ES-I3 (cell line): ENCODE measurements around the gene RBM23.

Source experiments
- H3K36me3 ChIP-seq: 2 replicates; pipeline ENCODE4 v1.6.1; 2013; ENCODE audit warnings: mild to moderate bottlenecking, low read length, control low read depth, moderate library complexity; ENCODE audit not compliant: insufficient read depth
- H3K4me1 ChIP-seq: 2 replicates; pipeline ENCODE4 v1.6.1; 2013; ENCODE audit warnings: mild to moderate bottlenecking, control low read depth, low read length; ENCODE audit not compliant: insufficient read depth
- H3K9ac ChIP-seq: 2 replicates; pipeline ENCODE4 v1.6.1; 2013; ENCODE audit warnings: low read depth, mild to moderate bottlenecking, low read length, moderate library complexity
- H3K9me3 ChIP-seq: 2 replicates; pipeline ENCODE4 v1.6.1; 2013; ENCODE audit warnings: mild to moderate bottlenecking, low read length, moderate library complexity; ENCODE audit not compliant: control insufficient read depth, insufficient read depth

The RBM23 gene

DNA sequence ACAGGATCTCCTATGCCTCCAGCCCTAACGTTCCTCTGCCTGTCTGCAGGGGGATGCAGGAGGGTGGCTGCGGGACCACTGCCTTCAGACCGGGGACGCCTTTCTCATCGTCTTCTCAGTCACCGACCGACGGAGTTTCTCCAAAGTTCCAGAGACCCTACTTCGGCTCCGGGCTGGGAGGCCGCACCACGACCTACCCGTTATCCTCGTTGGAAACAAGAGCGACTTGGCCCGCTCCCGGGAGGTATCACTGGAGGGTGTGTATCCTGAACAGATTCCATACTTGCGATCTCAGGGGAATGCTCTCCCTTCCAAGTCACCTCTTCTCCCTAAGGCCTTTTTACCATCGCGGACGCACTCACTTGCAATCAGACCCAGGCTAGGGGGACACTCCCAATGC is 33.0 kb downstream of the RBM23 start:
- Histone ChIP-seq H3K9ac (peak overlapping the region; percentile 92; the same call in 1 of the 2 replicates), H3K36me3 (no peaks in the 10 kb centered on the region), H3K4me1 (peaks cover 25% of the 10 kb centered on the region; the same call in 1 of the 2 replicates), H3K9me3 (no peaks in the 10 kb centered on the region)

DNA sequence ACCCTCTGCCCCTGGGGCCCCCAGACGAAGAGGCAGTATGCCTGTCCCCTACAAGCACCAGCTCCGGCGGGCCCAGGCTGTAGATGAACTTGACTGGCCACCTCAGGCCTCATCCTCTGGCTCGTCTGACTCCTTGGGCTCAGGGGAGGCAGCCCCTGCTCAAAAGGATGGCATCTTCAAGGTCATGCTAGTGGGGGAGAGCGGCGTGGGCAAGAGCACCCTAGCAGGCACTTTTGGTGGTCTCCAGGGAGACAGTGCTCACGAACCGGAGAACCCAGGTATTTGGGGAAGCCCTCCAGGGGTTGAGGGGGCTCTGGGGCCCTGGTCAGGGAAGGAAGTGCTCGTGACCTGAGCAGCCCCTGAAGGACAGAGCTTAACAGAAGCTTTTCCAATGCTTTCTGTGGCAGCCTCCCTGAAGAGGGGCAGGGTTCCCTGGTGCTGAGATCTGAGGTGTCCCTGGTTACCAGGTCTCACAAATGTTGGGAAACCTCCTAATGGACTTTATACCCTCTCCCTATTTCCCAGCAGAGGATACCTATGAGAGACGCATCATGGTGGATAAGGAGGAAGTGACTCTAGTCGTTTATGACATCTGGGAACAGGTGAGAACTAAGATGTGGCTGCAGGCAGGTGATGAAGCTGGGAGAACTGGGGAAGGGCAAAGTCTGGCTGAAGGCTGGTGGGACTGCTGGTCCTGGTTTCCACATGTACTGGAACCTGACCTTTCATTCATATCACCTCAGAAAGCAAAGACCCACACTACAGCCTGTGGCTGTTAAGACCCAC is 34.0 kb downstream of the RBM23 start:
- no peaks in the 10 kb centered on the region for H3K9me3 ChIP-seq
- H3K4me1 ChIP-seq, result peaks cover 25% of the 10 kb centered on the region; the same call in 1 of the 2 replicates
- H3K9ac ChIP-seq, result no peak overlapping the region
- H3K36me3 ChIP-seq, result no peaks in the 10 kb centered on the region

DNA sequence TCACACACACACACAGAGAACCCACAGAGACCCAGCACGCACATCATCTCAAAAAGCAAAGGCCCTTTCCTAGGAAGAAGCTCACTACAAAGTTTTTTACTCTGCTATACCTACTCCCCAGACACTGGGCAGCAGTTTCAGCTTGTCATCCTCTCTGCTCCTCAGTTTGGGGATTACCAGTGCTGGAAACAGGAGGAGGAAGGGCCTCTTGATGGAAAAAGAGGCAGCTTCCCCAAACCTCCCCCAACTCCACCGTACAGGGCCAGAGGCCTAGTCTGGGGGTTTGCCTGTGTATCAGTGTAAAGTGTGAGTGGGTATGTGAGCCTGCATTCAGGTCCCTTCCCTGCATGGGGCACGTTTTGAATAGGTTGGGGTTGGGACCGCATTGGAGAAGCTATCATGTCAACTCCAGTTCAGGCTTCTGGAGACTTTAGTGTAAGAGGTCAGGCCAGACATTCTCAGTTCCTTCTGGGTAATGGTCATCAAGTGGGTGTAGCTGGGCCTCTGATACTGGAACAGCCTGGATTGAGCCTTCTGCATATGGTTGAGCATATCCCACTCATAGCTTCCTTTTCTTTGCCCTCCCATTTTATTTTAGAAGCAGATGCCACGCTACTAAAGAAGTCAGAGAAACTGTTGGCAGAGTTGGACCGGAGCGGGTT is 34.7 kb downstream of the RBM23 start:
- Histone ChIP-seq H3K4me1 (peaks cover 25% of the 10 kb centered on the region; the same call in 1 of the 2 replicates), H3K9me3 (no peaks in the 10 kb centered on the region), H3K36me3 (no peaks in the 10 kb centered on the region), H3K9ac (no peak overlapping the region)

DNA sequence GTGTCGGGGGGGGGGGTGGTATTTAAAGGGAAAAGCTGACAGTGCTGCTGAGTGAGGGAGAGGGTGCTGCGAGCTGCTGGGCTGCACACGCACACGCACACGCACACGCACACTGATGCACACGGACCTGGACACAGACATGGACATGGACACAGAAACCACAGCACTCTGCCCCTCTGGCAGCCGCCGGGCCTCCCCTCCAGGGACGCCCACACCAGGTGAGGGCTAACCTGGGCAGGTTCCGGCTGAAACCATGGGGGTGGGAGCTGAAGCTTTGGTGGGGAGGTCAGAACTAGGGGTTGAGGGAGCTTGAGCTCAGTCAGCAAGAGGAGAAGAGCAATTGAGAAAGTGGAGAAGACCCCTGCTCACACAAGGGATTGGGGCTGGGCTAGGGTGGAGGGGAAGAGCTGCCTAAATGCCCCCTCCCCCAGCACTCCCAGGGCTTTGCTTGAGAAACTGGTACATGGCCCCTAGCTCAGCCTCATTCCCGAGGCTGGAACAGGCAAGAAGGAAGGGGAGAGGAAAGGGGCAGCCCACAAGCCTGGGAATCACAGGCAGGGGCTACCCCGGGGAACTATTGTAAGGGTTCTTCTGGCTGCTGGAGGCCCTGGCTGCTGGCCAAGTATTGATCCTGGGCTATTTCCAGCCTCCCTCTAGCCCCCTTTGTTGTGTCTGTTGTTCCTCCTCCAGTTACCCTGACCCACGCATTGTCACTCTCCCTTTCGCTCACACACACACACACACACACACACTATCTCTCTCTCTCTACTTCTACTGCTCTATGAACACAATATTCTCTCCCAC is 35.6 kb downstream of the RBM23 start, which contains the start of gene REM2:
REM2 (plus strand) TSS at position 50 of the 804 bp plus-strand sequence; CDS start at position 116, 66 bp downstream.
- peak within 1 kb of the TSS; percentile 54 for H3K9ac ChIP-seq
- no peaks in the 10 kb centered on the region; the same call in 1 of the 2 replicates for H3K36me3 ChIP-seq
- no peaks in the 10 kb centered on the region for H3K9me3 ChIP-seq
- peaks cover 25% of the 10 kb centered on the region; the same call in 1 of the 2 replicates for H3K4me1 ChIP-seq

DNA sequence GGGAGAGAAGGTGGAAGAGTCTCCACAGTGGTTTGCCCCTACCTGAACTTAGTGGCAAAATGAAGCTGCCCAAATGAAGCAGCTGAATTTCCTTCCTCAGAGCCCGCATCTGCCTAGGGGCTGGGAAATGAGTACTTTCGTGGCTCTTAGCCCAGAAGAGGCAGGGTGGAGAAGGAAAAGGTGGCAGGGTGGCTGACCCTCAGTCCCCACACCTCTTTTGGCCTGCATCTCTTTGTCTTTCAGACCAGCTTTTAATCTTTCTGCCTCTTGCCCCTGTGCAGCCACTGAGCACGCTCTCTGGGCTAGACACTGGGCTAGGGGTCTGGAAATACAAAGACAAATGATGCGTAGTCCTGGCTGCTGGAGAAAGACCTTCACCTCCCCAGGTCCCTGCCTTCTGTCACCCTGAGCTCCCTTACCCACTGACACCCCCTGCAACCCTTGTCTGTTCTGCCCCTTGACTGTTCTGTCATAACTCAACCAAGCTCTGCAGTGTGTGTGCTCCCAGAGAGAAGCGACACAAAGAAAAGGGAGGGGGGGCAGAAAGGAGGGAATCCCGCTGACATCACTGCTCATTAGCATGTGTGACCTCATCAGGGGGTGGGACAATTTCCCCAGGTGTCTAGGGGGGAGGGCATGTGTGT is 36.3 kb downstream of the RBM23 start:
- no peaks in the 10 kb centered on the region for H3K9me3 ChIP-seq
- no peaks in the 10 kb centered on the region; the same call in 1 of the 2 replicates for H3K36me3 ChIP-seq
- peaks cover 22% of the 10 kb centered on the region; the same call in 1 of the 2 replicates for H3K4me1 ChIP-seq
- H3K9ac ChIP-seq, result peak overlapping the region; percentile 26

DNA sequence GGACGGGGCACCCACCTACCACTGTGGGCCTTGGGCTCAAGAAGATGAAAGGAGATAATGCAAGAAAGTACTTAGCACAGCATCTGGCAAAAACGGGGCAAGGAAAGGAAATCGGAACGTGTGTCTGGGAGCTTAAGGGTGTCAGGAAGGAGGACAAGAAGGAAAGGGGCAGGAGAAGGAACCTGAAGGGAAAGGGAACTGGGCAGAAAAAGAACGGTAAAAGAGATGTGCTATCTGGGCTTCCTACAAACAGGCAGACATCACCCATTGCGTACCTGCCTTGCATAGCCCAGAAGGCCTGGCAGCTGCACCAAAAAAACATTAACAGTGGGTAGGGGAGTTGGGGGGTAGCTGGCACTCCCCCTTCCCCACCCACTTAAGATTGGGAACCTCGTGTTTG is 36.9 kb downstream of the RBM23 start:
- no peak overlapping the region for H3K9ac ChIP-seq
- peaks cover 20% of the 10 kb centered on the region; the same call in 1 of the 2 replicates for H3K4me1 ChIP-seq
- no peaks in the 10 kb centered on the region for H3K9me3 ChIP-seq
- no peaks in the 10 kb centered on the region; the same call in 1 of the 2 replicates for H3K36me3 ChIP-seq

DNA sequence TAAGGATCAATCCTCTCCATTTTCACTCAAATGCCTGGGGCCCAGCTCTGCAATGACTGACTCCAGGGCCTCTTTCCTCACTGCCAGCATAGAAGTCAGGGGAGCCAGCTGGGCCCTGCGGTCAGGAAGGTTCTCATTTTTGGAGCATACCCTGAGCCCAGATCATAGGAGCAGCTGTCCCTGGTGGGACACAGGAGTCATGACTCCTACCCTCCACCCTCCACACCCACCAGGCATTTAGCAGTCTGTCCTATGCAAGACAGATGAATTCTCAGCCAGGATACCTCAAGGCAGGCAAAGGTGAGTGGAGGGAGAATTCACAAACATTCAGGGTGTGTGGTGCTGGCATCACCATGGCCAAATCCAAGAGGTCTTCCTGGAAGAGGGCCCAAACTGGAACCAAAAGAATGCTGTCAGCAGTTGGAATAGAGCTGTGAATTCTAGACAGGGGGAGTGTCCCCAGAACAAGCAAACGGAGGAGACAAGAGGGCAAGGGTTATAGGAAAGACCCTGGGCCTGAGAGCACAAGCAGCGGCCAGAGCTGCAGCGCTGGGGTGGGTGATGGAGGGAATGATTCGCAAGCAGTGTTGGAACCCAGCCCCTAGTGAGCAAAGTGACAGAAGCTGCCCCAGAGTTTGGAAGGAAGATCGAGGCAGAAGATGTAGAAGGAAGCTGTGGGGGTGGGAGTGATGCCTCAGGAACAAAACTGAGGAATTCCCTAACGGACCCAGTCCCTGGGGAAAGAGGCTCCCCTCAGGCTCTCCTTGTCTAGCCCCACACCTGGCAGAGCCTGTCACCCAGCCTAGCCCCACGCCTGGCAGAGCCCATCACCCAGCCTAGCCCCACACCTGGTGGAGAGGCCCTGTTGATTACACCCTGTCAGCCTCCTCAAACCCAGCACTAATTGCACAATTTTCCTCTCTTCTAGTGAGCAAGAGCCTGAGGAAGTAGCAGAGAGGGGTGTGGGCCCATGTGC is 40.4 kb downstream of the RBM23 start:
- Histone ChIP-seq H3K4me1 (peaks cover 7% of the 10 kb centered on the region; the same call in 1 of the 2 replicates), H3K36me3 (no peaks in the 10 kb centered on the region; the same call in 1 of the 2 replicates), H3K9me3 (no peaks in the 10 kb centered on the region), H3K9ac (no peak overlapping the region)

DNA sequence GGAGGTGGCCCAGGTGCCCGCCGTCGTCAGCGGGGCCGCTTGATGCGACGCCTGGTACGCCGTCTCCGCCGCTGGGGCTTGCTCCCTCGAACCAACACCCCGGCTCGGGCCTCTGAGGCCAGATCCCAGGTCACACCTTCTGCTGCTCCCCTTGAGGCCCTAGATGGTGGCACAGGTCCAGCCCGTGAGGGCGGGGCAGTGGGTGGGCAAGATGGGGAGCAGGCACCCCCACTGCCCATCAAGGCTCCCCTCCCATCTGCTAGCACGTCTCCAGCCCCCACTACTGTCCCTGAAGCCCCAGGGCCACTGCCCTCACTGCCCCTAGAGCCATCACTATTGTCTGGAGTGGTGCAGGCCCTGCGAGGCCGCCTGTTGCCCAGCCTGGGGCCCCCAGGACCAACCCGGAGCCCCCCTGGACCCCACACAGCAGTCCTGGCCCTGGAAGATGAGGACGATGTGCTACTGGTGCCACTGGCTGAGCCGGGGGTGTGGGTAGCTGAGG is 41.9 kb downstream of the RBM23 start:
- Histone ChIP-seq H3K36me3 (no peaks in the 10 kb centered on the region; the same call in 1 of the 2 replicates), H3K4me1 (no peaks in the 10 kb centered on the region), H3K9me3 (no peaks in the 10 kb centered on the region), H3K9ac (no peak overlapping the region)

DNA sequence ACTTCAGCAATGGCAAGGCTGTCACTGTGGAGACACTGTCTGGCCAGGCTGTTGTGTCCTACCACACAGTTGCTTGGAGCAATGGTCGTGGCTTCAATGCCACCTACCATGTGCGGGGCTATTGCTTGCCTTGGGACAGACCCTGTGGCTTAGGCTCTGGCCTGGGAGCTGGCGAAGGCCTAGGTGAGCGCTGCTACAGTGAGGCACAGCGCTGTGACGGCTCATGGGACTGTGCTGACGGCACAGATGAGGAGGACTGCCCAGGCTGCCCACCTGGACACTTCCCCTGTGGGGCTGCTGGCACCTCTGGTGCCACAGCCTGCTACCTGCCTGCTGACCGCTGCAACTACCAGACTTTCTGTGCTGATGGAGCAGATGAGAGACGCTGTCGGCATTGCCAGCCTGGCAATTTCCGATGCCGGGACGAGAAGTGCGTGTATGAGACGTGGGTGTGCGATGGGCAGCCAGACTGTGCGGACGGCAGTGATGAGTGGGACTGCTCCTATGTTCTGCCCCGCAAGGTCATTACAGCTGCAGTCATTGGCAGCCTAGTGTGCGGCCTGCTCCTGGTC is 43.1 kb downstream of the RBM23 start:
- H3K36me3 ChIP-seq, result no peaks in the 10 kb centered on the region; the same call in 1 of the 2 replicates
- H3K9ac ChIP-seq, result no peak overlapping the region
- no peaks in the 10 kb centered on the region for H3K9me3 ChIP-seq
- H3K4me1 ChIP-seq, result no peaks in the 10 kb centered on the region

DNA sequence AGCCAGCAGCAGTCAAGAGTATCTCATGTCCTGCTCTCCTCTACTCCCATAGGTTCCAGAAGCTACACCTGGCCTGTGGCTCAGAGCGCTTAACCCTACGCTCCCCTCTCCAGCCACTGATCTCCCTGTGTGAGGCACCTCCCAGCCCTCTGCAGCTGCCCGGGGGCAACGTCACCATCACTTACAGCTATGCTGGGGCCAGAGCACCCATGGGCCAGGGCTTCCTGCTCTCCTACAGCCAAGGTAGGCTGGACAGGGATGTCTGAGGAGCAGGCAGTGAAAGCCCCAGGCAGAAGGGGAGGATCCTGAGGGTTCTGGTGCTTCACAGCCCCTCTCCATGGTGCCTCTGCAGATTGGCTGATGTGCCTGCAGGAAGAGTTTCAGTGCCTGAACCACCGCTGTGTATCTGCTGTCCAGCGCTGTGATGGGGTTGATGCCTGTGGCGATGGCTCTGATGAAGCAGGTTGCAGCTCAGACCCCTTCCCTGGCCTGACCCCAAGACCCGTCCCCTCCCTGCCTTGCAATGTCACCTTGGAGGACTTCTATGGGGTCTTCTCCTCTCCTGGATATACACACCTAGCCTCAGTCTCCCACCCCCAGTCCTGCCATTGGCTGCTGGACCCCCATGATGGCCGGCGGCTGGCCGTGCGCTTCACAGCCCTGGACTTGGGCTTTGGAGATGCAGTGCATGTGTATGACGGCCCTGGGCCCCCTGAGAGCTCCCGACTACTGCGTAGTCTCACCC is 43.8 kb downstream of the RBM23 start:
- H3K9ac ChIP-seq, result no peak overlapping the region
- no peaks in the 10 kb centered on the region for H3K4me1 ChIP-seq
- no peaks in the 10 kb centered on the region; the same call in 1 of the 2 replicates for H3K36me3 ChIP-seq
- H3K9me3 ChIP-seq, result no peaks in the 10 kb centered on the region

DNA sequence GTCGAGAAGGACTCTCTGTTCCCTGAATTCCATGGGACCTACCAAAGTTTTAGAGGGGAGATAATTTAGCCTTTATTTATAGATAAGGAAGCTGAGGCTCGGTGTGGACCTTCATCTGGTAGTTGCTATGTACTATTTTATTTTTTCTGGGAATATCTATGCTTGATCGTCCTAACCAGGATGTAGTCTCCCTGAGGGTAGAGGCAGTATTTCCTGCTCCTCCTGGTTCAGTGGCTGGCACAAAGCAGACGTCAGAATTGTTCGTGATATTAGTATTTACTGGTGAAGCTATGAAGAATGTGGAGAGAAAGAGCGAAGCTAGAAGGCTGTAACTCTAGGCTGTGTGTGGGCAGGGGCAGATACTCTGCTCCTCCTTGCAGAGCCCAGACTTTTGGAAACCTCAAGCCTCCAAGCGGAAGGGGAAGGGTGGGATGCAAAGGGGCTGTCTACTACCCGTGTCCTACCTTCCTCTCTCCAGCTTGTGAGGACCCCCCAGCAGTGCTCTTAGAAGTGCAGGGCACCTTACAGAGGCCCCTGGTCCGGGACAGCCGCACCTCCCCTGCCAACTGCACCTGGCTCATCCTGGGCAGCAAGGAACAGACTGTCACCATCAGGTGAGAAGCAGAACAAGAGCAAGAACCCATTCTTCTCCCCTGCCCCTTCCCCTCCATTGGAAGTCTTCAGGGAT is 46.0 kb downstream of the RBM23 start:
- no peaks in the 10 kb centered on the region for H3K9me3 ChIP-seq
- H3K9ac ChIP-seq, result peak overlapping the region; percentile 43
- no peaks in the 10 kb centered on the region for H3K4me1 ChIP-seq
- H3K36me3 ChIP-seq, result no peaks in the 10 kb centered on the region; the same call in 1 of the 2 replicates
